ENCODE measurements around the gene NDFIP1.
A peak's percentile ranks its signal among the peaks of the same experiment; 100 is the strongest.

- TF ChIP-seq CTCF (IDR thresholded peaks at IDR 0.05; ENCODE audit: borderline replicate concordance, extremely low read depth, low read length, poor library complexity, severe bottlenecking) (peak; percentile 16), EZH2 (IDR thresholded peaks at IDR 0.05; ENCODE audit: borderline replicate concordance, low read depth, low read length, severe bottlenecking) (no peak)
These were observed at the start of gene NDFIP1 for GRCh38 chr5:142108432-142109330.
